HepG2 (cell line): Measurements from ENCODE around the gene HELZ. TPM values are rescaled to one million over a fixed set of nuclear protein-coding genes. Genes with fewer than 3 reads are reported as not detected.

Experiments
- ATAC-seq: fragments of 200-7000 bp; cut with Tn5 transposase; 3 replicates; pipeline ENCODE4 v1.9.1; 2020; ENCODE audit warnings: mild to moderate bottlenecking, moderate library complexity
- BruUV-seq: library from RNA; stranded (reverse); fragments of 400-500 nt; replicated peaks from 2 replicates; lab custom pipeline; 2021; lab: Mats Ljungman, UMichigan
- CTCF ChIA-PET: fragments of 300-600 bp; formaldehyde crosslinking; extraction: SDS; loops from one replicate; lab custom pipeline; 2021; ENCODE audit warnings: low total read pairs, inconsistent platforms, low intra/inter-chr PET ratio; lab: Yijun Ruan, JAX
- POLR2A ChIA-PET: fragments of 350-600 bp; sonication (Branson Sonifier 250); formaldehyde crosslinking; loops from one replicate; lab custom pipeline; 2020; ENCODE audit warnings: antibody characterized with exemption, inconsistent platforms; lab: Yijun Ruan, JAX
- DNase-seq: peaks from one replicate; pipeline ENCODE4 v3.0.0-alpha.2; 2015; ENCODE audit warnings: low spot score
- FAIRE-seq: peaks from 3 replicates; lab custom pipeline; 2011; peaks lifted over from hg19 to GRCh38; lab: Jason Lieb, UNC
- H2AFZ ChIP-seq: one replicate; pipeline ENCODE4 v1.6.1; 2011; ENCODE audit warnings: low read length, inconsistent platforms
- H3K27ac ChIP-seq: fragments of 300-600 bp; 3 replicates; pipeline ENCODE4 v1.8.0; 2011; ENCODE audit warnings: mixed run types, mild to moderate bottlenecking, mixed read lengths, low read length, inconsistent platforms; ENCODE audit not compliant: insufficient read depth; ENCODE audit errors: extremely low read length
- H3K27me3 ChIP-seq, 2 experiments: fragments of 200-600 bp in 1 of 2; 2 replicates in 1 of 2; 3 replicates in 1 of 2; pipeline versions ENCODE4 v1.6.0 to v1.8.0; 2011; ENCODE audit warnings: low read length in 2 of 2, mild to moderate bottlenecking in 2 of 2, moderate library complexity in 2 of 2, inconsistent platforms in 1 of 2; ENCODE audit not compliant: insufficient read depth in 2 of 2, control insufficient read depth in 1 of 2
- H3K36me3 ChIP-seq, 2 experiments: fragments of 200-600 bp in 1 of 2; replicated peaks in 1 of 2; 2 replicates in 1 of 2; 3 replicates in 1 of 2; pipeline versions ENCODE4 v1.5.1 to v1.8.0; 2011; ENCODE audit warnings: low read length in 2 of 2, inconsistent platforms in 1 of 2; ENCODE audit not compliant: insufficient read depth in 2 of 2, control insufficient read depth in 1 of 2
- H3K4me1 ChIP-seq: 2 replicates; pipeline ENCODE4 v1.5.1; 2012; ENCODE audit warnings: low read length, inconsistent platforms; ENCODE audit not compliant: insufficient read depth
- H3K4me2 ChIP-seq: 2 replicates; pipeline ENCODE4 v1.6.0; 2011; ENCODE audit warnings: low read depth, low read length, inconsistent platforms
- H3K4me3 ChIP-seq, 3 experiments: fragments of 200-600 bp in 1 of 3; sonication (generic), shearing (Covaris generic) in 1 of 3; replicated peaks in 1 of 3; 2 replicates each; pipeline ENCODE4 v1.5.1; 2011 to 2016; ENCODE audit warnings: low read length in 3 of 3, inconsistent platforms in 2 of 3, low read depth in 2 of 3, mild to moderate bottlenecking in 2 of 3, control low read depth in 1 of 3, mixed read lengths in 1 of 3; ENCODE audit not compliant: insufficient read depth in 1 of 3
- H3K79me2 ChIP-seq: one replicate; pipeline ENCODE4 v1.6.1; 2011; ENCODE audit warnings: low read length, inconsistent platforms; ENCODE audit not compliant: insufficient read depth
- H3K9ac ChIP-seq: 2 replicates; pipeline ENCODE4 v1.6.0; 2011; ENCODE audit warnings: mild to moderate bottlenecking, low read depth, low read length, inconsistent platforms; ENCODE audit not compliant: insufficient read depth
- H3K9me3 ChIP-seq: 2 replicates; pipeline ENCODE4 v1.5.1; 2012; ENCODE audit warnings: mild to moderate bottlenecking, low read length
- H4K20me1 ChIP-seq: 2 replicates; pipeline ENCODE4 v1.6.0; 2011; ENCODE audit warnings: inconsistent platforms, mild to moderate bottlenecking, low read length, moderate library complexity; ENCODE audit not compliant: insufficient read depth
- ARHGAP35 ChIP-seq: sonication (generic); formaldehyde crosslinking; IDR thresholded peaks from 2 replicates; pipeline ENCODE4 v1.9.0; 2022; ENCODE audit warnings: mild to moderate bottlenecking, inconsistent platforms, moderate library complexity, missing genetic modification reagents, borderline replicate concordance
- HHEX ChIP-seq: IDR thresholded peaks from 2 replicates; pipeline ENCODE4 v1.6.1; 2016; ENCODE audit warnings: control low read depth
- KLF6 ChIP-seq: IDR thresholded peaks from 2 replicates; pipeline ENCODE4 v1.8.0; 2016; ENCODE audit warnings: missing biosample characterization, missing genetic modification reagents
- NAIF1 ChIP-seq: sonication (generic); formaldehyde crosslinking; IDR thresholded peaks from 2 replicates; pipeline ENCODE4 v1.5.0; 2020; ENCODE audit warnings: mild to moderate bottlenecking, missing genetic modification reagents, borderline replicate concordance
- STAT6 ChIP-seq: sonication (generic); formaldehyde crosslinking; IDR thresholded peaks from 2 replicates; pipeline ENCODE4 v1.4.0; 2020; ENCODE audit warnings: missing genetic modification reagents, mild to moderate bottlenecking, borderline replicate concordance
- ZBTB26 ChIP-seq: IDR thresholded peaks from 2 replicates; pipeline ENCODE4 v1.6.1; 2016; ENCODE audit warnings: missing compliant biosample characterization, missing genetic modification reagents, borderline replicate concordance
- ZNF335 ChIP-seq: sonication (generic); formaldehyde crosslinking; IDR thresholded peaks from 2 replicates; pipeline ENCODE4 v1.4.0; 2020; ENCODE audit warnings: missing genetic modification reagents
- ZNF558 ChIP-seq: sonication (generic); formaldehyde crosslinking; IDR thresholded peaks from 2 replicates; pipeline ENCODE4 v1.9.0; 2022; ENCODE audit warnings: mild to moderate bottlenecking, missing genetic modification reagents, borderline replicate concordance
- WGBS: methylation state at CpG from one replicate; pipeline ENCODE4 v1.1.6; 2017; ENCODE audit warnings: low lambda C conversion rate; 5-methylcytosine and 5-hydroxymethylcytosine counted together
- in situ Hi-C: cut with HindIII; loops from 2 replicates; pipeline ENCODE4 v1.10.0; 2017; ENCODE audit warnings: low pct_unique_long_range_greater_than_20kb; ENCODE audit not compliant: extremely low pct_ligation_motif_present
- intact Hi-C: fragments of 100-400 bp; cut with micrococcal nuclease; formaldehyde crosslinking; loops from one replicate; pipeline ENCODE4 v1.10.0; 2022; ENCODE audit not compliant: unreplicated experiment
- polyA plus RNA-seq, 8 experiments: library from polyadenylated mRNA; depleted of rRNA in 3 of 8; stranded (reverse) in 7 of 8; unstranded in 1 of 8; fragments of >200 nt; fragmentation: Illumina TruSeq in 4 of 8; extraction: Trizol in 4 of 8; gene quantifications; 2 replicates each; pipeline versions ENCODE4 v1.2.1 to v1.2.3, GENCODE V29; 2011 to 2016; ENCODE audit warnings: low read depth in 4 of 8, missing spikeins in 1 of 8, mixed read lengths in 1 of 8; ENCODE audit not compliant: insufficient read depth in 1 of 8
- total RNA-seq, 5 experiments: library from RNA; depleted of rRNA; stranded (reverse); fragments of >200 nt; fragmentation: Illumina TruSeq; extraction: Trizol; gene quantifications; 2 replicates each; pipeline ENCODE4 v1.2.3, GENCODE V29; 2016; ENCODE audit warnings: low read depth in 1 of 5

The HELZ gene
- total and polyA plus RNA-seq, 2 of the 13 experiments (the other 11 are each of a cell fraction or from before 2014, with no cell fraction given) = 35.3 to 52.4 TPM

- H4K20me1 ChIP-seq = no peaks in the 10 kb centered on the region; the same call in 1 of the 2 replicates
- ChIA-PET POLR2A (no interaction called here), CTCF (no interaction called here)
- no peak overlapping the region for H3K27ac ChIP-seq
- FAIRE-seq (no peak), DNase-seq (no peak), ATAC-seq (no peak)
- no peaks in the 10 kb centered on the region for H3K27me3 ChIP-seq
- 76% methylated on average over 4 of the region's 4 CpGs for WGBS
- intact Hi-C loops (no loop called here), in situ Hi-C loops (no loop called here)
- H3K4me3 ChIP-seq = no peak overlapping the region
- H3K36me3 ChIP-seq = peaks cover 14 to 43% of the 10 kb centered on the region in 2 experiments
- H3K9ac ChIP-seq = no peak overlapping the region
- no peak overlapping the region for H3K4me2 ChIP-seq
- no TSS peak for BruUV-seq
- TF ChIP-seq KLF6 (no peak), ARHGAP35 (no peak), ZBTB26 (CRISPR knock-in tag) (no peak), NAIF1 (no peak), ZNF335 (no peak), ZNF558 (CRISPR knock-in tag) (no peak), STAT6 (CRISPR knock-in tag) (no peak), HHEX (no peak)
- H3K4me1 ChIP-seq = no peaks in the 10 kb centered on the region
- no peaks in the 10 kb centered on the region for H3K79me2 ChIP-seq
- H3K9me3 ChIP-seq = no peaks in the 10 kb centered on the region
- no peak overlapping the region for H2AFZ ChIP-seq
Observed at GRCh38 chr17:67178555-67178954, 66.4 kb downstream of the HELZ start.
